Left ventricle myocardium superior (tissue), 1 donor: ENCODE data around the gene CCND2. TPM values are rescaled to one million over a fixed set of nuclear protein-coding genes. Genes with fewer than 3 reads are reported as not detected.

Experiments
- ATAC-seq: fragments of 200-7000 bp; cut with Tn5 transposase; one replicate; pipeline ENCODE4 v1.9.1; 2020; ENCODE audit warnings: mild to moderate bottlenecking, moderate library complexity
- DNase-seq: peaks from one replicate; pipeline ENCODE4 v3.0.0-alpha.2; 2020
- intact Hi-C: fragments of 100-400 bp; cut with micrococcal nuclease; formaldehyde crosslinking; loops from one replicate; pipeline ENCODE4 v1.11.0; 2022
- total RNA-seq: library from RNA; stranded (reverse); fragmentation: NEBNext Ultra II Directional; extraction: Animal tissue kit (Norgen Biotek cat#: 25700); gene quantifications from one replicate; pipeline ENCODE4 v1.2.1, GENCODE V29; 2021
- donor health status: DM: no; HTN: yes; CAD: no; lungs with severe emphysema.

The CCND2 gene
- total RNA-seq, 1 donor from 2014 or later, result 281 TPM

DNA sequence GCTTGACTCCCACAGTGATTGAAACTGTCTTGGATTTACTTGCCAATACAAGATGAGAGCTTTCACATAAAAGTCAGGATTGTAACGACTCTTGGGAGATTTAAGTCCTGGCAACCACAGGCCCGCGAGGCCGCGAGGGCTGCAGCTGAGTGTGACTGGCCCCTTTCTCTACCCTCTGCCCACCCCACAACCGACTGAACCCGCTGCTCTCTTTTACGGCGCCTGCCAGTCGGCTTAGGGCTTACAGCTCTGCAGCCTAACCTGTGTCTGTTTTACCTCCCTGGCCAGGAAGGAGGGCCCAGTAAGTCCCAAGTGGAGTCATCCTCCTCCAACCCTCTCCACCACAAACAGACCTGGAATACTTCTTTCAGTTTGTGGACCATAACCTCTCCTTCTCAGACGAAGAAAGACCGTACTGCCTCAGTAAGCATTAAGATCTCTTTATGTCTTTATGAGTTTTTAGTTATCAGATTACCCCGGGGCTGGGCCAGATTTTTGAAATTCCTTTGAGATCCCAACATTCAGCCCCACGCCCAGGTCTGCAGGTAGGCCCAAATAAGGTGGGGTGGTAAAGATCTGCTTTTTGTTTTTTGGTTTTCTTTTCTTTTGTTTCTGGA lies 34.9 kb downstream of the CCND2 start:
- DNase-seq (no peak), ATAC-seq (no peak)
- intact Hi-C loops, result no loop called here

DNA sequence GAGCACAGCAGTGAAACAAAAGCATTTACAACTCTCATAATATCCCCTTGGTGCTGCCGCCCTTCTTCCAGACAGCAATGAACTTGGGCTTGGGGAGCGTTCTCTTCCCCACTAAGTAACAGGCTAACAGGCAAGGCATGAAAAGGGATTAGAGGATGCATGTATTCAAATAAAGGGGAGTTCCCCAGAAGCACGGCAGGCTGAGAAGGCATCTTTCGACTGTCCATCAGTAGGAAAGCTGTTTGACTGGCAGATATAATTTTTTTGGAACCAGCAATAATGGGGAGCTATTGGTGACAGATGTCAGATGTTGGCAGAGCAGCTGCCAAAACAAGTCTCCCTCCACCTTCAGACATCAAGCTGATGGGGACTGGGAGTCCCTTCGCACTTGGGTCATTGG lies 38.2 kb downstream of the CCND2 start:
- DNase-seq (no peak), ATAC-seq (no peak)
- intact Hi-C loops, result no loop called here

DNA sequence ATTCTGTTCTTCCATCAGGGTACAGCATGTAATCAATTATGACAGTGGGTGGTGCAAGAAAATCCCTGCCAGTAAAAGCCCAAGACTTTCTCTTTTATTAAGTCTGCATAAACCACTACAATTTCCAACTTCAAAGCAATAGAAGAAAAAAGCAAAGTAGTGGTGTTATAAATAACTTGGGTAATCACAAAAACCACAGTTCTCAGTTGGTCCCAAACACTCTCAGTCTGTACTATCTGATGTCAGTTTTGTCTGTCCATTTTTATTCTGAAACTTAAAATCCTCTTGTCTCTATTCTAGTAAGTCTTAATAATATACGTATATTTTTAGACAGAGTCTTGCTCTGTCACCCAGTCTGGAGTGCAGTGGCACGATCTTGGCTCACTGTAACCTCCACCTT lies 38.7 kb downstream of the CCND2 start:
- ATAC-seq (no peak), DNase-seq (no peak)
- intact Hi-C loops, result no loop called here

DNA sequence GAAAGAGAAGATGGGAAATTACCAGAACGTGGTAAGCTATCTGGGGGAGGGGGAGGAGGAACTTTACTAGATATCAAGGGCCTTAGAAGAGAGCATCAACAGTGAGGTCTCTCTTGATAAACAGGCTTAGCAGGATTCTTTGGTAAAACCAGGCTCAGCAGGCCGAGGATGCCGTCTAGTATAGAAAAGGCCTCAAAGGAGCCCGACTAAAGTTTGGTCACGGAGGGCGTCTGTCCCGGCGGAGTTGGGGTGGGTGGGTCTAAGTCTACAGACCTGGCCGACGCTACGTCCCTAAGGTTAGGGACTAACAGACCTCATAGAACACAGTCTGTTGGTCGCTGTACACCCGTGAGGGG lies 46.9 kb downstream of the CCND2 start:
- no peak for DNase-seq
- intact Hi-C loops, result no loop called here
- peak; percentile 41 for ATAC-seq

DNA sequence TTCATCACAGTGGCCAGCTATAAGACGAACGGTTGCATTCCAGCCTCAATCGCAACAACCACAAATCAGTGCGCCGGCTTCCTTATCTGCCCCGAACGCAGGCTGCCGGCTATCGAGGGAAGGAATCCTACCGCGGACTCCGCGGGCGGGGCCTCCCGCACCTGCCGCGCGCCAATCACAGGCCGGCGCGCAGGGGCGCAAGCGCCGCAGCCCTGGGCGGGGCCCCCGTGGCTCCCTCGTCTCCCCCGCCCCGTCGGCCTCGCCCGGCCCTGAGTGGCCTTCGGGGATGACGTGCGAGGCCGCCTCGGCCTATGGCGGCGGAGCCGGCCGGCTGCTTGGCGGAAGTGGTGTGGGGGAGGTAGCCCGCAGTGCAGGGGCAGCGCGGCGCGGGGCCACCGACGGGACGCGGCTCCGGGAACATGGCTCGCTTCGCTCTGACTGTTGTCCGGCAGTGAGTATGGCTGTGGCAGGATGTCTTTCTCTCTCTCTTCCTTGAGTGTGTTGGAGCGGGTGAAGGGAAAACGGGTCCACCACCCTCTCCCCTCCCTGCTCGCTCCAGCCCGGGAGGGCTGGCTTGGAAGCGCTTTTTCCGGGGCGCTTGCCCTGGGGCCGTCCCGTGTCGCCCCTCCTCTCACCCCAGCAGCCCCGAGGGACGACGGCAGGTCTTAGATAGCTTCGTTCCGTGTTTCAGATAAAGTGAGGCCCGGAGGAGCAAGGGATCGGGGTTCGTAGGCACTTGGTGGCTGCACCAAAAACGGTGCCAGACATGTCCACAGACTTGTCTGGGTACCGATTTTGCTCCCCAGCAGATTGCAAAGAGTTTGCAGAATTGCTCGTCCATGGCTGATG lies 47.5 kb downstream of the CCND2 start, which contains the start of gene TIGAR:
Gene TIGAR, plus strand, starts transcription at position 361 of the 849 bp plus-strand sequence. Its CDS starts 59 bp downstream, at position 420.
- ATAC-seq (peak; percentile 100), DNase-seq (peak; percentile 98)
- intact Hi-C loops, result no loop called here

DNA sequence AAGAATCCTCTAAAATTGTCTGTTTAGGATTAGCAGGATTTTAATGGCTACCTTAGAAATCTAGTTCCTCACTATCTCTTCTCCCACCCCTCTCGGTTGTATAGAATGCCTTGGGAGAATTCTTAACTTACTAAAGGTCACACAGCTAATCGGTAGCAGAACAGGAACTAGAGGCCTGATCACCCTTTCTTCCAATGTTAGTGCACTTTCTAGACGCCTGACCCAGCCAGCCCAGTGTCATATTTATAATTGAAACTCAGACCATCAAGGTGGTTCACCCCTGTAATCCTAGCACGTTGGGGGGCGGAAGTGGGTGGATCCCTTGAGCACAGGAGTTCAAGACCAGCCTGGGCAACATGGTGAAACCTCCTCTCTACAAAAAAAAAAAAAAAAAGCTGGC lies 49.2 kb downstream of the CCND2 start:
- no peak for DNase-seq
- intact Hi-C loops, result no loop called here
- ATAC-seq, result no peak

Other genes starting within 250 kb of the CCND2 start
- gene TIGAR, start 47.5 kb downstream of the CCND2 start, total RNA-seq, result 14.4 TPM
- not detected for gene FGF23, start 106.0 kb downstream of the CCND2 start, total RNA-seq
- not detected for gene FGF6, start 172.1 kb downstream of the CCND2 start, total RNA-seq